IgD-negative memory B cell (primary cell): Measurements from ENCODE around the gene FOXN3. TPM values are rescaled to one million over a fixed set of nuclear protein-coding genes. Genes with fewer than 3 reads are reported as not detected.
"Not testable (repeated sequence)": the region's sequence is repeated elsewhere in the genome, so short reads cannot be mapped to it uniquely, and the experiment has no call there.

Source experiments
- H3K27ac Mint-ChIP-seq, 3 donors: one replicate each; pipeline ENCODE4 v1.8.0; 2020 to 2022; ENCODE audit warnings: mild to moderate bottlenecking in 3 of 3, mixed read lengths in 3 of 3, moderate library complexity in 1 of 3
- H3K27me3 Mint-ChIP-seq: one replicate; pipeline ENCODE4 v1.8.0; 2021; ENCODE audit warnings: mixed read lengths
- H3K36me3 Mint-ChIP-seq: one replicate; pipeline ENCODE4 v1.8.0; 2020; ENCODE audit warnings: mild to moderate bottlenecking, mixed read lengths
- H3K4me1 Mint-ChIP-seq, 3 donors: one replicate each; pipeline ENCODE4 v1.8.0; 2020 to 2022; ENCODE audit warnings: mixed read lengths in 3 of 3, mild to moderate bottlenecking in 1 of 3
- H3K4me3 Mint-ChIP-seq, 4 donors: one replicate each; pipeline ENCODE4 v1.8.0; 2020 to 2022; ENCODE audit warnings: mild to moderate bottlenecking in 4 of 4, mixed read lengths in 4 of 4, moderate library complexity in 3 of 4
- H3K9me3 Mint-ChIP-seq, 3 donors: one replicate each; pipeline ENCODE4 v1.8.0; 2020 to 2021; ENCODE audit warnings: mixed read lengths in 3 of 3, mild to moderate bottlenecking in 1 of 3
- polyA plus RNA-seq: library from polyadenylated mRNA; unstranded; fragments of 300-500 nt; fragmentation: Illumina TruSeq; gene quantifications from one replicate; pipeline ENCODE4 v1.2.3, GENCODE V29; 2021

Gene FOXN3
- polyA plus RNA-seq, 1 donor from 2014 or later: 62.5 TPM

- Mint-ChIP-seq H3K4me3 (peak overlapping the region in 1 of 4 donors; percentile 58), H3K9me3 (no peaks in the 10 kb centered on the region), H3K27me3 (no peaks in the 10 kb centered on the region), H3K36me3 (peaks cover 4% of the 10 kb centered on the region), H3K27ac (peak overlapping the region in 2 of 3 donors; percentile 14 to 16), H3K4me1 (peaks cover 12 to 26% (median 22%) of the 10 kb centered on the region in 3 donors)
These were observed 204.4 kb downstream of the FOXN3 start for GRCh38 chr14:89212386-89213235.

- Mint-ChIP-seq H3K4me3 (no peak overlapping the region), H3K36me3 (peaks cover 11% of the 10 kb centered on the region), H3K27me3 (no peaks in the 10 kb centered on the region), H3K9me3 (no peaks in the 10 kb centered on the region), H3K4me1 (peaks cover 16 to 20% (median 17%) of the 10 kb centered on the region in 3 donors), H3K27ac (no peak overlapping the region)
These were observed 207.5 kb downstream of the FOXN3 start for GRCh38 chr14:89209558-89209957.

- Mint-ChIP-seq H3K4me3 (no peak overlapping the region), H3K9me3 (no peaks in the 10 kb centered on the region), H3K27me3 (no peaks in the 10 kb centered on the region), H3K36me3 (peaks cover 11% of the 10 kb centered on the region), H3K27ac (peak overlapping the region in 1 of 3 donors; percentile 45), H3K4me1 (peaks cover 10 to 18% (median 17%) of the 10 kb centered on the region in 3 donors)
These were observed 209.1 kb downstream of the FOXN3 start for GRCh38 chr14:89207925-89208328.

DNA sequence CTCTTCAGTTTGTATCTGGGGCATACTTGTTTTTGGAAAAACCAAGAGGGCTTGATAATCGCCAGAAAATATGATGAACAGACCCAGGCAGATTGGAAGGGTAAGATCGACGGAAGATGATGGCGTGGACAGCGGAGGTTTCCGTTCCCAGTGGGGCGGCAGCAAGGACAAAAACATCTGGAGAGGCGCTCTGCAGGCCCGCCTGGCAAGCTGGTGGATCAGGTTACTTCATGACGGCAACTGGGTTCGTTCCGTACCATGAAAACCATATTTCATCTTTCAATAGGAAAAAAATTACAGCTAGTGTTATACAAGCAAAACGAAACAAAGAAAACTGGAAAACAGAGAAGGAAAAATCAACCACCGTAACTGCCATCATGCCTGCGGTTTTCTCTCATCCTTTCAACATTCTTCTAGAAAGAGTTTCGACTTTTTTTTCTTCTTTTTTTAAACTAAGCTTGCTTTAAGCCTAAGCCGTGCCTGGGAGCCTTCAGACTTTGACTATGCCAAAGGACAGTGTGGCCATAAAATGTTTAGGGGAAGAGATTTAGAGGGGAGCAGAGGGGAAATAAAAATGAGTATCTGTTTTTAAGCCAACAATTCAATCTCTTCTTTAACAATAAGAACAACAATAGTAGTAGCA, 210.5 kb downstream of the FOXN3 start:
- Mint-ChIP-seq H3K27ac (no peak overlapping the region), H3K4me3 (no peak overlapping the region), H3K4me1 (peaks cover 22 to 26% (median 25%) of the 10 kb centered on the region in 3 donors), H3K27me3 (no peaks in the 10 kb centered on the region), H3K36me3 (peaks cover 11% of the 10 kb centered on the region), H3K9me3 (no peaks in the 10 kb centered on the region)

GRCh38 chr14:89205137-89205740, 211.8 kb downstream of the FOXN3 start:
- Mint-ChIP-seq H3K9me3 (no peaks in the 10 kb centered on the region), H3K4me1 (peaks cover 27 to 29% (median 28%) of the 10 kb centered on the region in 3 donors), H3K27me3 (no peaks in the 10 kb centered on the region), H3K4me3 (peak overlapping the region in 1 of 4 donors; percentile 49), H3K36me3 (peaks cover 11% of the 10 kb centered on the region), H3K27ac (no peak overlapping the region)

DNA sequence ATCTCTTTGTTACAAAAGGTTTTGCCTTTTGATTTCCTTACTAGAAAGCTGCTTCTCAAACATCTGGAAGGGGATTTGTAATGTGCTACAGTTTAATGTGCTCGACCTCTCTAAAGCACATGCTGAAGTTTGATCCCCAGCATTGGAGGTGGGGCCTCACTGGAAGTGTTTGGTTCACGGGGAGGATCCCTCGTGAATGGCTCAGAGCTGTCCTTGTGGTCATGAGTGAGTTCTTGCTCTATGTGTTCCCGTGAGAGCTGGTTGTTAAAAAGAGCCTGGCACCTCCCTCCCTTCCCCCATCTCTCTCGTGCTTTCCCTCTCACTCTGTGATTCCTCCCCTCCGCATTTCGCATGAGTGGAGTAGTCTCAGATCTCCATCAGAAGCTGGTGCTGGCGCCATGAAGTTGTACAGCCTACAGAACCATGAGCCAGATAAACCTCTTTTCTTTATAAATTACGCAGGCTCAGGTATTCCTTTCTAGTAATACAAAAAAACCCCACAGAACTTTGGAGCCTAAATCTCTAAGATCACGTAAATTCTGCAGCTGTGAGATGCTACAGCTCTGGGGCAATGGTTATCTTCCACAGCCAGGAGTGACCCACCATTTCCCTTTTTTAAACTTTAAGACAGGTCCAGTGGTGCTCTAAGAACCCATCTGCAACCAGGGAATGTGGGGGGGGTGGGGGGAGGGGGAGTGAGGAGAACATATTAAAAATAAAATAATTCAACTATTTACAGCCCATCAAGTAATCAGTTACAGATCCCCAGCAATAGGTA, 214.4 kb downstream of the FOXN3 start:
- peaks cover 9% of the 10 kb centered on the region for H3K36me3 Mint-ChIP-seq
- no peaks in the 10 kb centered on the region for H3K9me3 Mint-ChIP-seq
- H3K27ac Mint-ChIP-seq: peak overlapping the region in 2 of 3 donors; percentile 73 to 90
- H3K4me3 Mint-ChIP-seq: no peak overlapping the region
- H3K27me3 Mint-ChIP-seq: no peaks in the 10 kb centered on the region
- peaks cover 17 to 31% (median 21%) of the 10 kb centered on the region in 3 donors for H3K4me1 Mint-ChIP-seq

- Mint-ChIP-seq H3K27me3 (no peaks in the 10 kb centered on the region), H3K4me3 (no peak overlapping the region), H3K36me3 (peaks cover 6% of the 10 kb centered on the region), H3K27ac (peak overlapping the region in 1 of 3 donors; percentile 72), H3K9me3 (no peaks in the 10 kb centered on the region), H3K4me1 (peaks cover 17 to 33% (median 23%) of the 10 kb centered on the region in 3 donors)
These were observed 215.4 kb downstream of the FOXN3 start for GRCh38 chr14:89201645-89202044.

DNA sequence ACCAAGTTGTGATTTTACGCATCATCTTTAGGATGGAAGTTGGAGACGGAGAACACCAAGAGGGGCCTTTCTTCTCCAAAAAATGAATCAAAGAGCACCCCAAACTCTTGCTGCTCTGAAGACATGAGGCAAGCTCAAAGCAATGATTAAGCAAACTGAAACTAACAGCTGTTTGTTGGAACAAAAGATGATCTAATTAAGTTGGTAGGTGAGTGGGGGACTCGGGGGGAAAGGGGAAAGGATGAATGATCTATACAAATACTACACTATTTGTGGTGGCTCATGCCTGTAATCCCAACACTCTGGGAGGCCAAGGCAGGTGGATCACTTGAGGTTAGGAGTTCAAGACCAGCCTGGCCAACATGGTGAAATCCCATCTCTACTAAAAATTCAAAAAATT, 217.7 kb downstream of the FOXN3 start:
- not testable (repeated sequence) for H3K27ac Mint-ChIP-seq, H3K9me3 Mint-ChIP-seq, H3K27me3 Mint-ChIP-seq, H3K36me3 Mint-ChIP-seq, H3K4me3 Mint-ChIP-seq
- H3K4me1 Mint-ChIP-seq: peaks cover 15 to 37% (median 19%) of the 10 kb centered on the region in 3 donors

GRCh38 chr14:89198544-89199329, 218.3 kb downstream of the FOXN3 start:
- no peak overlapping the region for H3K4me3 Mint-ChIP-seq
- no peaks in the 10 kb centered on the region for H3K27me3 Mint-ChIP-seq

GRCh38 chr14:89197623-89198022, 219.4 kb downstream of the FOXN3 start:
- Mint-ChIP-seq H3K36me3 (peaks cover 6% of the 10 kb centered on the region), H3K4me3 (no peak overlapping the region), H3K27ac (no peak overlapping the region), H3K4me1 (peaks cover 15 to 36% (median 17%) of the 10 kb centered on the region in 3 donors), H3K27me3 (no peaks in the 10 kb centered on the region), H3K9me3 (no peaks in the 10 kb centered on the region)

More at GRCh38 chr14:89198544-89199329, 218.3 kb downstream of the FOXN3 start:
- Mint-ChIP-seq H3K36me3 (peaks cover 6% of the 10 kb centered on the region), H3K9me3 (no peaks in the 10 kb centered on the region), H3K4me1 (peaks cover 17 to 37% (median 18%) of the 10 kb centered on the region in 3 donors), H3K27ac (peak overlapping the region in 1 of 3 donors; percentile 28)

DNA sequence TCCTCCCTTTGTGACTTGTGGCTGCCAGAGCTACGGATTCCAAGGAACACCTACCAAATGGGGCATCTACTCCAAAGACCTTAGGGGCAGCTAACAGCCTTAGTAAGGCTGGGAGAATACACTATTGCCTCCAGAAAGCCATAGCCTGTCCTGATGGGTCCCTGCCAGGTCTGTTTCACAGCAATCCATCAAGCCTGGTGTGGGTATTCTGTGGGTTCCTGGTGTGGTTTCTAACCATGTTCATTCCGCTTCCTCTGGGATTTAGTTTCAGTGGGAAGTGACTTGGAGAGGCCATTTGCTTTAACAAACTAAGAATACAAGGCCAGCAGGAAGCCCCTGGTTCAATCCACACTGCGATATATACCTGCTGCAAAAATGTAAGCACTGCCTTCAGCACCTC, 220.5 kb downstream of the FOXN3 start:
- H3K9me3 Mint-ChIP-seq: no peaks in the 10 kb centered on the region
- H3K27ac Mint-ChIP-seq: peak overlapping the region in 1 of 3 donors; percentile 31
- peaks cover 8 to 26% (median 10%) of the 10 kb centered on the region in 3 donors for H3K4me1 Mint-ChIP-seq

DNA sequence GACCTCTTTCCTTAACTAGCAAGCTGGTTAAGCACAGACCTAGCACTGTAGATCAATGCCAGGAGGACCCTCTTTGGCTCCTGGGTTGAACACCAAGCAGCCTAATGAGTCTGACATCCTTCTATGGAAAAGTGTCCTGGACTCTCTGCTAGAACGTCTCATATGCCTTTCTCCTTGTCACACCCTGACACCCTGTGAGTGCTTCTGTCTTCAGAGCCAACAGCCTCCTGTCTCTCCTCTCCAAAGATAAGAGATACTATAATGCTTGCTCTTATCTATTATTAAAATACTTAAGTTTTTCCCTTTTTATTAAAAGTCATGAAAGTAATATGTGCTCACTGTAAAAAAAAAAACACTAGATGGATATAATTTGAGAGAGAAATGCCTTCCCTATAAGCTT, 222.7 kb downstream of the FOXN3 start:
- peaks cover 4 to 20% (median 9%) of the 10 kb centered on the region in 3 donors for H3K4me1 Mint-ChIP-seq

More for the DNA sequence above, 220.5 kb downstream of the FOXN3 start:
- Mint-ChIP-seq H3K4me3 (no peak overlapping the region), H3K36me3 (peaks cover 6% of the 10 kb centered on the region), H3K27me3 (no peaks in the 10 kb centered on the region)

DNA sequence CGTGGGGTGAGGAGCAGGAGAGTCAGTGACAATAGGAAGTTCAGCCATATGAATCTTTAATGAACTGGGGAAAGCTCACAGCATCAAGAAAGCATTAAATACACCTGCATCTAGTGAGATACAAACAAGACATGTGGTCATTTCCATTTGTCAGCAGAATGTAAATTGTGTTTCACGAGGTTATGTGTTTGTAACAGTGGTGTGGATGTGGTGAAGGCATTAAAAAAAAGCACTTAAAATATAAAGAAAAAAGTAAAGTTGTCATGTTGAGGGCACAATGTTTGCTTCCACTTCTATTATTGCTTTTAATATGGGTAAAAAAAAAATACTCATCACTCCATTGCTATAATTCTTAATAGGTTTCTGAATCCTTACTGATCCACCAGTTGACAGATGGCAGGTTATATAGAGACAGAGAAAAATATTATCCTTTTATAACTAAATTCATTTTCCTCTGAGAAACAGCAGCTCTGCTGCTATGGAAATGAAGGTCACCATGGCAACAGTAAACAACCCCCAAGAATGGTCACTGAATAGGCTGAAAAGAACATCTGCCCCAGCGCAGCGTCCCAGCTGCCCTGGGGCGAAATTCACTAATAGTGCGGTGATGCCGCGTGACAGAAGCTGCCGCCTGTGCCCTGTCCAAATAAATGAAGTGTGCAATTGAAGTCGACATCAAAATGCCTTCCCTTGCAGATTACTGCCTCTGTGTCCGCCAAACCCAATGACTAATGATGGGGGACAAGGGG, 226.1 kb downstream of the FOXN3 start:
- H3K4me1 Mint-ChIP-seq: peaks cover 20 to 24% (median 22%) of the 10 kb centered on the region in 3 donors

More for the DNA sequence above, 222.7 kb downstream of the FOXN3 start:
- peaks cover 4% of the 10 kb centered on the region for H3K36me3 Mint-ChIP-seq
- no peak overlapping the region for H3K27ac Mint-ChIP-seq
- no peaks in the 10 kb centered on the region for H3K9me3 Mint-ChIP-seq
- no peak overlapping the region for H3K4me3 Mint-ChIP-seq
- no peaks in the 10 kb centered on the region for H3K27me3 Mint-ChIP-seq

More for the DNA sequence above, 226.1 kb downstream of the FOXN3 start:
- Mint-ChIP-seq H3K4me3 (no peak overlapping the region), H3K27me3 (no peaks in the 10 kb centered on the region), H3K9me3 (no peaks in the 10 kb centered on the region), H3K36me3 (peaks cover 5% of the 10 kb centered on the region), H3K27ac (peak overlapping the region in 2 of 3 donors; percentile 28 to 74)
